DND-41 (cell line): ENCODE results near the gene COX10.

Source experiments
- ATAC-seq: fragments of 200-7000 bp; cut with Tn5 transposase; 3 replicates; pipeline ENCODE4 v1.9.1; 2021; ENCODE audit warnings: low read depth; ENCODE audit not compliant: insufficient read depth
- DNase-seq: peaks from one replicate; pipeline ENCODE4 v3.0.0-alpha.2; 2020
- H2AFZ ChIP-seq: 2 replicates; pipeline ENCODE4 v1.6.0; 2012; ENCODE audit warnings: low read depth, low read length
- H3K27ac ChIP-seq: 2 replicates; pipeline ENCODE4 v1.5.1; 2012; ENCODE audit warnings: low read length, inconsistent platforms
- H3K27me3 ChIP-seq: fragments of 200-600 bp; sonication (generic); 2 replicates; pipeline ENCODE4 v1.6.0; 2012; ENCODE audit warnings: low read length, mild to moderate bottlenecking, inconsistent platforms; ENCODE audit not compliant: insufficient read depth, poor library complexity
- H3K36me3 ChIP-seq: 2 replicates; pipeline ENCODE4 v1.5.1; 2012; ENCODE audit warnings: low read length, inconsistent platforms; ENCODE audit not compliant: insufficient read depth
- H3K4me1 ChIP-seq: 2 replicates; pipeline ENCODE4 v1.5.1; 2012; ENCODE audit warnings: mild to moderate bottlenecking, low read length; ENCODE audit not compliant: insufficient read depth
- H3K4me2 ChIP-seq: 2 replicates; pipeline ENCODE4 v1.6.0; 2012; ENCODE audit warnings: mild to moderate bottlenecking, moderate library complexity, low read length, inconsistent platforms; ENCODE audit not compliant: insufficient read depth
- H3K4me3 ChIP-seq, 2 experiments: fragments of 200-600 bp in 1 of 2; shearing (Covaris generic) in 1 of 2; 2 replicates each; pipeline ENCODE4 v1.5.1; 2012 to 2016; ENCODE audit warnings: inconsistent platforms in 2 of 2, low read length in 2 of 2, mild to moderate bottlenecking in 2 of 2, low read depth in 1 of 2, moderate library complexity in 1 of 2
- H3K79me2 ChIP-seq: 2 replicates; pipeline ENCODE4 v1.6.0; 2012; ENCODE audit warnings: low read length, inconsistent platforms; ENCODE audit not compliant: insufficient read depth
- H3K9ac ChIP-seq: 2 replicates; pipeline ENCODE4 v1.6.0; 2012; ENCODE audit warnings: low read depth, mild to moderate bottlenecking, inconsistent platforms, low read length, moderate library complexity
- H3K9me3 ChIP-seq: 2 replicates; pipeline ENCODE4 v1.5.1; 2012; ENCODE audit warnings: low read length, moderate library complexity, mild to moderate bottlenecking, inconsistent platforms; ENCODE audit not compliant: insufficient read depth, severe bottlenecking
- H4K20me1 ChIP-seq: 2 replicates; pipeline ENCODE4 v1.6.0; 2012; ENCODE audit warnings: low read length; ENCODE audit not compliant: insufficient read depth
- EZH2 ChIP-seq: IDR thresholded peaks from 3 replicates; pipeline ENCODE4 v1.6.1; 2012; ENCODE audit warnings: borderline replicate concordance, low read depth, mild to moderate bottlenecking, moderate library complexity, low read length, inconsistent platforms; ENCODE audit not compliant: severe bottlenecking
- TF ChIP-seq, protein P1 (sequence below): IDR thresholded peaks from 2 replicates; pipeline ENCODE4 v1.5.1; 2012; ENCODE audit warnings: borderline replicate concordance, low read length, moderate library complexity, mild to moderate bottlenecking; ENCODE audit not compliant: poor library complexity, severe bottlenecking; ENCODE audit errors: extremely low read depth

The COX10 gene

DNA sequence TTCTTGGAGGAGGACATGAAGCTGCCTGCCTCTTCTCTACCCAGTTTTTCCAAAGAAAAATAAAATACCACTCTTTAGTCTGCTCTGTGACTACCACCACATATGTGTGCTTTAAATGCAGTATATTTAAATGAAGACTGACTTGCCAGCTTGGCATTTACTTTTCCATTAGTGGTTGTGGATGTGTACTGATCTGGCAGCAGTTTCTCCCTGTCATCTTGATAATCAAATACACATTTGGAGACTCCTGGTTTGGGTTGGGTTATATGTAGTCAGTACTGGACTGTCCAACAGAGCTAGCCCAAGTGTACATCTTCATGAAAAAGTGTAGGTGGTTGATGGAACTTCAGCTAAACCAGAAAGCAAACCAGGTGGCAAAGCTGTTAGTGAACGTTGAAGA lies 19.9 kb downstream of the COX10 start:
- Histone ChIP-seq H2AFZ (no peak overlapping the region), H3K79me2 (peaks cover 36% of the 10 kb centered on the region), H3K9ac (no peak overlapping the region), H3K27me3 (no peaks in the 10 kb centered on the region), H3K4me2 (no peak overlapping the region), H3K9me3 (no peaks in the 10 kb centered on the region), H3K36me3 (no peaks in the 10 kb centered on the region; the same call in 1 of the 2 replicates), H4K20me1 (peaks cover 20% of the 10 kb centered on the region; the same call in 1 of the 2 replicates), H3K4me1 (no peaks in the 10 kb centered on the region), H3K4me3 (no peak overlapping the region), H3K27ac (no peak overlapping the region)
- DNase-seq (no peak), ATAC-seq (no peak)
- no peak for TF ChIP-seq EZH2
- TF ChIP-seq, protein P1, sequence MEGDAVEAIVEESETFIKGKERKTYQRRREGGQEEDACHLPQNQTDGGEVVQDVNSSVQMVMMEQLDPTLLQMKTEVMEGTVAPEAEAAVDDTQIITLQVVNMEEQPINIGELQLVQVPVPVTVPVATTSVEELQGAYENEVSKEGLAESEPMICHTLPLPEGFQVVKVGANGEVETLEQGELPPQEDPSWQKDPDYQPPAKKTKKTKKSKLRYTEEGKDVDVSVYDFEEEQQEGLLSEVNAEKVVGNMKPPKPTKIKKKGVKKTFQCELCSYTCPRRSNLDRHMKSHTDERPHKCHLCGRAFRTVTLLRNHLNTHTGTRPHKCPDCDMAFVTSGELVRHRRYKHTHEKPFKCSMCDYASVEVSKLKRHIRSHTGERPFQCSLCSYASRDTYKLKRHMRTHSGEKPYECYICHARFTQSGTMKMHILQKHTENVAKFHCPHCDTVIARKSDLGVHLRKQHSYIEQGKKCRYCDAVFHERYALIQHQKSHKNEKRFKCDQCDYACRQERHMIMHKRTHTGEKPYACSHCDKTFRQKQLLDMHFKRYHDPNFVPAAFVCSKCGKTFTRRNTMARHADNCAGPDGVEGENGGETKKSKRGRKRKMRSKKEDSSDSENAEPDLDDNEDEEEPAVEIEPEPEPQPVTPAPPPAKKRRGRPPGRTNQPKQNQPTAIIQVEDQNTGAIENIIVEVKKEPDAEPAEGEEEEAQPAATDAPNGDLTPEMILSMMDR: no peak

DNA sequence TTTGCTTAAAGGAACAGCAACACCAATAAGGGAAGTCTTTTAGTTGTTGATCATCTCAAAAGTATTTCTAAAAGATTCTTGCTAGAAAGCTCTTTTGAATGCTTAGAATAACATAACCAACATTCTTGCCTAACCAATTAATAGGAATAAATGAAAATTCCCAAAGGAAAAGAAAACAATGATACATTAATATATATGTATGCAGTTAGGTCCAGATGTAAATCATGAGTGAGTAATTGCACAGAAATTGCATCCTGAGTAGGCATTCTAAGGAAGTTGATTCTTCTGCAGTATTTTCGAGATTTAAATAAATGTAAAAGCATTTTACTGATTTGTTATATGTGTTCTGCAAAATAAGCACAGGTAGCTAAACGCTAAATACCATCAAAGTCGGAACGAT lies 22.1 kb downstream of the COX10 start:
- Histone ChIP-seq H3K4me3 (no peak overlapping the region), H3K9me3 (no peaks in the 10 kb centered on the region), H3K4me2 (no peak overlapping the region), H3K79me2 (peaks cover 43% of the 10 kb centered on the region), H2AFZ (no peak overlapping the region), H3K36me3 (no peaks in the 10 kb centered on the region), H3K4me1 (no peaks in the 10 kb centered on the region), H4K20me1 (peaks cover 24% of the 10 kb centered on the region; the same call in 1 of the 2 replicates), H3K9ac (no peak overlapping the region), H3K27ac (no peak overlapping the region), H3K27me3 (no peaks in the 10 kb centered on the region)
- no peak for DNase-seq
- no peak for TF ChIP-seq EZH2
- TF ChIP-seq, protein P1: no peak
- ATAC-seq: no peak

DNA sequence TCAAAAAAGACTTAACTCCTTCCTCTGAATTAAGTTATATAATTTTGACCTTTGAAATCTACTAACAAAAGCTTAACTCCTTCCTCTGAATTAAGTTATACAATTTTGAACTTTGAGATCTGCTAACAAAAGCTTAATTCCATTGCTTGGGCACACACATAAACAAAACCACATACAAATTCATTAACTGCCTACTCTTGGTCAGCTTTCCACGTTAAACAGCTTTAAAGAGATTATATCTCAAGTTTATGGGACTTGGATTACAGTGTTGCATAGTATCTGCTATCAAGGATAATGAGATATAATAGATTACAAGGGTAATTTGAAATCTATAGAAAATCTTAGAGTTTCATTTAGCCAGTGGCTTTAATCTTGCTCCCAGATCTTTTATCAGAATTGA lies 23.5 kb downstream of the COX10 start:
- Histone ChIP-seq H2AFZ (no peak overlapping the region), H3K4me1 (no peaks in the 10 kb centered on the region), H3K27ac (no peak overlapping the region), H3K79me2 (peaks cover 37% of the 10 kb centered on the region; the same call in 1 of the 2 replicates), H3K9me3 (no peaks in the 10 kb centered on the region), H4K20me1 (peaks cover 18% of the 10 kb centered on the region; the same call in 1 of the 2 replicates), H3K4me2 (no peak overlapping the region), H3K27me3 (no peaks in the 10 kb centered on the region), H3K36me3 (no peaks in the 10 kb centered on the region), H3K9ac (no peak overlapping the region), H3K4me3 (no peak overlapping the region)
- no peak for DNase-seq
- no peak for ATAC-seq
- TF ChIP-seq EZH2: no peak
- TF ChIP-seq, protein P1: no peak
